Tibial nerve (tissue), 4 donors: ENCODE data around the gene RBMS3. TPM values are rescaled to one million over a fixed set of nuclear protein-coding genes. Genes with fewer than 3 reads are reported as not detected.

Experiments used
- DNase-seq, 2 donors: peaks; one replicate each; pipeline ENCODE4 v3.0.0-alpha.2; 2019; ENCODE audit warnings: low spot score in 2 of 2
- H3K27ac ChIP-seq, 4 donors: fragments of 200-600 bp; sonication (generic) in 3 of 4; one replicate each; pipeline ENCODE4 v1.5.1; 2017 to 2019; ENCODE audit warnings: mild to moderate bottlenecking in 1 of 4
- H3K27me3 ChIP-seq, 2 donors: fragments of 200-600 bp; sonication (generic) in 1 of 2; one replicate each; pipeline versions ENCODE4 v1.5.1 to v1.6.0; 2017 to 2019
- H3K36me3 ChIP-seq, 3 donors: fragments of 200-600 bp; sonication (generic); one replicate each; pipeline ENCODE4 v1.5.1; 2018 to 2019
- H3K4me1 ChIP-seq, 4 donors: fragments of 200-600 bp; sonication (generic) in 3 of 4; one replicate each; pipeline ENCODE4 v1.5.1; 2017 to 2019
- H3K4me3 ChIP-seq, 4 donors: fragments of 200-600 bp; sonication (generic) in 3 of 4; one replicate each; pipeline ENCODE4 v1.5.1; 2017 to 2019; ENCODE audit warnings: mild to moderate bottlenecking in 1 of 4, moderate library complexity in 1 of 4
- H3K9me3 ChIP-seq, 4 donors: fragments of 200-600 bp; sonication (generic) in 3 of 4; one replicate each; pipeline ENCODE4 v1.5.1; 2017 to 2019
- EP300 ChIP-seq, 2 donors: sonication (generic); formaldehyde crosslinking; IDR thresholded peaks; one replicate each; pipeline ENCODE4 v1.6.1; 2017; ENCODE audit warnings: antibody characterized with exemption in 2 of 2, mild to moderate bottlenecking in 1 of 2
- POLR2A ChIP-seq, 2 donors: fragments of 450-650 bp; IDR thresholded peaks; one replicate each; pipeline ENCODE4 v1.6.1; 2017; ENCODE audit warnings: antibody characterized with exemption in 2 of 2, mild to moderate bottlenecking in 2 of 2, moderate library complexity in 2 of 2
- WGBS, 2 donors: methylation state at CpG; one replicate each; pipeline ENCODE4 v1.1.5; 2018; 5-methylcytosine and 5-hydroxymethylcytosine counted together
- total RNA-seq, 4 donors: library from RNA; depleted of rRNA; stranded (reverse); fragments of >200 nt; gene quantifications; one replicate each; pipeline ENCODE4 v1.1.0, GENCODE V29; 2016
- TF ChIP-seq, protein P1 (sequence below), 5 experiments: fragments of 200-600 bp in 3 of 5; fragments of 450-650 bp in 2 of 5; sonication (generic) in 3 of 5; IDR thresholded peaks; one replicate each; pipeline ENCODE4 v1.5.1; 2016 to 2019; ENCODE audit warnings: antibody characterized with exemption in 5 of 5, mild to moderate bottlenecking in 3 of 5, moderate library complexity in 2 of 5

RBMS3 gene
- total RNA-seq, 4 donors from 2014 or later: 157 to 175 (median 161) TPM

DNA sequence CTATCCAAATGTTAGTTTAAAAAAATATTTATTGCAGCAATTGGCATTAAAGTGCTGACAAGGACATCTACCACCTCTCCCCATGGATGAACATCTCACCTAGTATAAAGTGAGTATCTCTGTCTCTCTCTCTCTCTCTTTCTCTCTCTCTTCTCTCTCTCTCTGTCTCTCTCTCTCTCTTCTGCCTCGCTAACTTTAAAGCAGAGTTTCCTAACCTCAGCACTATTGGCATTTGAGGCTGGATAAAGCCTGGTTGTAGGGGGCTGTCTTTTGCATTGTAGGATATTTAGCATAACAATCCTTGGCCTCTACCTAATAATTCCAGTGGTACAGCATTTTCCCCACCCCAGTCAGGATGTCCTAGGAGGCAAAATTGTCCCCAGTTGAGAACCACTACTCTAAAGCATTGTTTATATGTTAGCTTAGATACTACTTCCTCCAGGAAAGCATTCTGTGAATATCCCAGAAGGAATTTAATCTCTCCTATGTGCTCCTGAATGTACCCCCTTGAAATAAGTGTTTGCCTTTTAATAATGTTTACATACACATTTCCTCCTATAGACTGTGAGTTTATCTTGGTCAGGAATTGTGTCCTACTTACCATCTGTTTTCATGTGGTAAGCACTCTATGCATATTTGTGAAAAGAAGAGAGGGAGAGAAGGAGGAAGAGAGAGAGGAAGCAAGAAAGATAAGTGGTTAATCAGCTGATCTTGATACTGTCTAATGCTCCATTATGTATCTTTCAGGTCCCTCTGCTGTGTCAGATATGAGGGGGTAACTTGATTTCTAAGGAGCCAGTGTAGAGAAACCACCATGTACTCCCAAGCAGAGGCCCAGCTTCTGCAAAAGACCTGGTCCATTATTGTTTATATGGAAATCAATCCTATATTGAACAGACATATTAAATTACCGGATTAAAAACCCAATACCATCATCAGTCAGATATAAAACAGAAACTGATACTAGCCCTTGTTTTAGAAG lies 346.6 kb downstream of the RBMS3 start:
- 76 to 85% methylated on average over 2 of the region's 2 CpGs for WGBS, 2 donors
- no peak for DNase-seq

DNA sequence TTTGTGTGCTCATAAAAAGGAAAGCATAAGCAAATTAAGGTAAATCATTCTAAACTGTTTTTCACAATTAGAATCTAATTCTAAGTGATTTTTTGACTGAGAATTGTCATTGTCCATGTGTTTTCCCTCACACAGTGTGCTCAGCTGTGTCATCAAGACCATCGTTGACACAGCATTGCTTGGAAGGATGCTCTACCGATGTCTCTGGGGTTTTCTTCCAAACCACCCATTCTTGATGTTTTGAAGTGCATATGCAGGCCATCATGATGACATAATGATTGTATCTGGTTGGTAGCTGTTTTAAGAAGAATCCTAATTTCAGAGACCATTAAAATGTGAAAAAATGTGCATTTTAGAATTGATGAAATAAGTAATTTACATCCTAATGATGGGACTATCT lies 347.9 kb downstream of the RBMS3 start:
- 28 to 36% methylated on average over 2 of the region's 2 CpGs for WGBS, 2 donors
- DNase-seq: no peak
- H3K27me3 ChIP-seq: no peaks in the 10 kb centered on the region
- no peak overlapping the region for H3K4me3 ChIP-seq
- no peaks in the 10 kb centered on the region for H3K9me3 ChIP-seq
- H3K27ac ChIP-seq: peak overlapping the region in 1 of 4 donors; percentile 38
- TF ChIP-seq POLR2A (IDR thresholded peaks at IDR 0.05) (no peak), EP300 (IDR thresholded peaks at IDR 0.05) (no peak)
- TF ChIP-seq, protein P1, sequence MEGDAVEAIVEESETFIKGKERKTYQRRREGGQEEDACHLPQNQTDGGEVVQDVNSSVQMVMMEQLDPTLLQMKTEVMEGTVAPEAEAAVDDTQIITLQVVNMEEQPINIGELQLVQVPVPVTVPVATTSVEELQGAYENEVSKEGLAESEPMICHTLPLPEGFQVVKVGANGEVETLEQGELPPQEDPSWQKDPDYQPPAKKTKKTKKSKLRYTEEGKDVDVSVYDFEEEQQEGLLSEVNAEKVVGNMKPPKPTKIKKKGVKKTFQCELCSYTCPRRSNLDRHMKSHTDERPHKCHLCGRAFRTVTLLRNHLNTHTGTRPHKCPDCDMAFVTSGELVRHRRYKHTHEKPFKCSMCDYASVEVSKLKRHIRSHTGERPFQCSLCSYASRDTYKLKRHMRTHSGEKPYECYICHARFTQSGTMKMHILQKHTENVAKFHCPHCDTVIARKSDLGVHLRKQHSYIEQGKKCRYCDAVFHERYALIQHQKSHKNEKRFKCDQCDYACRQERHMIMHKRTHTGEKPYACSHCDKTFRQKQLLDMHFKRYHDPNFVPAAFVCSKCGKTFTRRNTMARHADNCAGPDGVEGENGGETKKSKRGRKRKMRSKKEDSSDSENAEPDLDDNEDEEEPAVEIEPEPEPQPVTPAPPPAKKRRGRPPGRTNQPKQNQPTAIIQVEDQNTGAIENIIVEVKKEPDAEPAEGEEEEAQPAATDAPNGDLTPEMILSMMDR (IDR thresholded peaks at IDR 0.05): no peak
- H3K36me3 ChIP-seq: no peaks in the 10 kb centered on the region
- H3K4me1 ChIP-seq: peaks cover 0 to 22% (median 0%) of the 10 kb centered on the region in 4 donors

More for the DNA sequence above, 346.6 kb downstream of the RBMS3 start:
- Histone ChIP-seq H3K36me3 (no peaks in the 10 kb centered on the region), H3K27me3 (no peaks in the 10 kb centered on the region), H3K9me3 (no peaks in the 10 kb centered on the region), H3K27ac (no peak overlapping the region), H3K4me3 (no peak overlapping the region), H3K4me1 (peaks cover 0 to 16% (median 0%) of the 10 kb centered on the region in 4 donors)
- TF ChIP-seq EP300 (IDR thresholded peaks at IDR 0.05): no peak
- no peak for TF ChIP-seq POLR2A (IDR thresholded peaks at IDR 0.05)
- TF ChIP-seq, protein P1 (IDR thresholded peaks at IDR 0.05): no peak

DNA sequence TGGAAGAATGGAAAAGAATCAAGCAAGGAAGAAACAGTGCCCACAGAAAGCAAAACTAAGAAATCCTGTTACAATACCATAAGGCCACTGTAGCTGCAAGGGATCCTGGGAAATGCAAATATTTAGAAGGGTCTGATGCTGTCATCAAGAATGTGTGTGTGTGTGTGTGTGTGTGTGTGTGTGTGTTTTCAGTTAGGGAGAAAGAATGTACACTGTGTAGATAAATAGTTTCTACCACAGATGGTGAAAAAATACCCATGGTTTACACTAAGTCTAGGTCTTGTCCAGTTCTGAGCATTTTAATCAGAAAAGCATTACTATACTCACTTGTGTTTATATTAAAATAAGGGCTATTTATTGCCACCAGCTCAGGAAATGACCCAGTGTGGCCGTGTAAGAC lies 355.0 kb downstream of the RBMS3 start:
- whole genome bisulfite sequencing, 2 donors: 43 to 58% methylated on average over 1 of the region's 1 CpG

DNA sequence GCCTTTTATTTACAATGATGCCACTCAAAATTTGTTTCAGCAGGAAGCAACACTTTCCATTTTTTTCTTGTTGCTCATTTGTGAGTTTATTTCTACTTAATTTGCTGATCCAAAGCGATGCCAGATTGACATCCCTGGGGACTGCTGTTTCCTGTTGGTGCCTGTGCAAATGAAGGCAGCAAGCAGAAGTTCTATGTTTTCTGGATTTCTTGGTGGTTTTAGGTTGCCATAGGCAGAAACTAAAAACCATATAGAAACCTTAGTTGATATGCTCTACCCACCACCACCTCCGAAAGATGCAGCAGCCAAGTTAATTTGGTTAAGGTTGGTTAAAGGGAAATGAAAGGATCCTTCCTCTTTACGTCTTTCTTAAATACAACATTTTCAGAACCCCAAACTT lies 356.2 kb downstream of the RBMS3 start:
- H3K9me3 ChIP-seq: peaks cover 0 to 9% (median 0%) of the 10 kb centered on the region in 4 donors
- H3K27ac ChIP-seq: no peak overlapping the region
- WGBS, 2 donors: 79 to 83% methylated on average over 3 of the region's 3 CpGs
- DNase-seq: peak in 1 of 2 donors; percentile 22
- H3K27me3 ChIP-seq: no peaks in the 10 kb centered on the region
- TF ChIP-seq POLR2A (IDR thresholded peaks at IDR 0.05) (no peak), EP300 (IDR thresholded peaks at IDR 0.05) (no peak)
- TF ChIP-seq, protein P1 (IDR thresholded peaks at IDR 0.05): no peak
- H3K4me3 ChIP-seq: no peak overlapping the region
- H3K36me3 ChIP-seq: peaks cover 0 to 14% (median 0%) of the 10 kb centered on the region in 3 donors
- H3K4me1 ChIP-seq: peaks cover 0 to 55% (median 9%) of the 10 kb centered on the region in 4 donors

More for the DNA sequence above, 355.0 kb downstream of the RBMS3 start:
- Histone ChIP-seq H3K27ac (no peak overlapping the region), H3K27me3 (no peaks in the 10 kb centered on the region), H3K4me1 (peaks cover 0 to 50% (median 7%) of the 10 kb centered on the region in 4 donors), H3K4me3 (no peak overlapping the region), H3K9me3 (peaks cover 0 to 9% (median 0%) of the 10 kb centered on the region in 4 donors), H3K36me3 (peaks cover 0 to 14% (median 0%) of the 10 kb centered on the region in 3 donors)
- no peak for DNase-seq
- TF ChIP-seq EP300 (IDR thresholded peaks at IDR 0.05): no peak
- no peak for TF ChIP-seq POLR2A (IDR thresholded peaks at IDR 0.05)
- TF ChIP-seq, protein P1 (IDR thresholded peaks at IDR 0.05): no peak
